GM12873 (cell line): ENCODE data around the gene ADRA2C.

Experiments
- TF ChIP-seq, protein P1 (sequence below): IDR thresholded peaks from 2 replicates; pipeline ENCODE4 v1.5.1; 2012; ENCODE audit warnings: low read depth, mild to moderate bottlenecking, moderate library complexity, low read length, control low read depth; ENCODE audit not compliant: insufficient read depth; ENCODE audit errors: missing control alignments

The ADRA2C gene

DNA sequence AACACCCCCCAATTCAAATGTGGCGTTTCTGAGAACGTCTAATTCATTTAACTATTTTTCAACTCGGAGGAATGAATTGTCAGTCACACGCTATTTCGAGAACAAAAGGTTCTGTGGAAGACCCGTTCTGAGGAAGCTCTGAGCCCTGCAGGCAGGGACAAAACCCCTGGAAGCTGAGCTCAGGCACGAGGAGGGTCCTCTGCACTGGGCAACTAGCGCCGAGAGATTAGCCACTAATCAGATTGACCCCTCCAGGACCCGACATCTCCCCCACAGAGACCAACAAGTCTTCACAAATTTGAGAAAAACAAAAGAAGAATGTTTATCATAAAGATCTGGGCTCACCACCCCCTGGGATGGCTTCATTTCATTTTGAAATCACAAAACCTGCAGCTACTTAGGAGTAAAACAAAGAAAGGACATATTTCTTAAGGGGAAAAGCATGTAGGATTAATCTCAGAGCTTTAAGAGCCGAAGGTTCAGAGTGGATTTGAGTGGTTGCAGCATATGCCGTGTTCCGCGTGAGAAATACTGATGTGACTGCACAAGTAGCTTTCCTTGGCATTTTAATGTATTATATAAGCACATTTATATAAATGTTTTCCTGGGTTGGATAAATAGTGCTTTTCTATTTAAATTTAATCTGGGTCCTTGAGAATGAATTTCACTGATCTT is 41.8 kb downstream of the ADRA2C start:
- TF ChIP-seq, protein P1, sequence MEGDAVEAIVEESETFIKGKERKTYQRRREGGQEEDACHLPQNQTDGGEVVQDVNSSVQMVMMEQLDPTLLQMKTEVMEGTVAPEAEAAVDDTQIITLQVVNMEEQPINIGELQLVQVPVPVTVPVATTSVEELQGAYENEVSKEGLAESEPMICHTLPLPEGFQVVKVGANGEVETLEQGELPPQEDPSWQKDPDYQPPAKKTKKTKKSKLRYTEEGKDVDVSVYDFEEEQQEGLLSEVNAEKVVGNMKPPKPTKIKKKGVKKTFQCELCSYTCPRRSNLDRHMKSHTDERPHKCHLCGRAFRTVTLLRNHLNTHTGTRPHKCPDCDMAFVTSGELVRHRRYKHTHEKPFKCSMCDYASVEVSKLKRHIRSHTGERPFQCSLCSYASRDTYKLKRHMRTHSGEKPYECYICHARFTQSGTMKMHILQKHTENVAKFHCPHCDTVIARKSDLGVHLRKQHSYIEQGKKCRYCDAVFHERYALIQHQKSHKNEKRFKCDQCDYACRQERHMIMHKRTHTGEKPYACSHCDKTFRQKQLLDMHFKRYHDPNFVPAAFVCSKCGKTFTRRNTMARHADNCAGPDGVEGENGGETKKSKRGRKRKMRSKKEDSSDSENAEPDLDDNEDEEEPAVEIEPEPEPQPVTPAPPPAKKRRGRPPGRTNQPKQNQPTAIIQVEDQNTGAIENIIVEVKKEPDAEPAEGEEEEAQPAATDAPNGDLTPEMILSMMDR, result no peak

DNA sequence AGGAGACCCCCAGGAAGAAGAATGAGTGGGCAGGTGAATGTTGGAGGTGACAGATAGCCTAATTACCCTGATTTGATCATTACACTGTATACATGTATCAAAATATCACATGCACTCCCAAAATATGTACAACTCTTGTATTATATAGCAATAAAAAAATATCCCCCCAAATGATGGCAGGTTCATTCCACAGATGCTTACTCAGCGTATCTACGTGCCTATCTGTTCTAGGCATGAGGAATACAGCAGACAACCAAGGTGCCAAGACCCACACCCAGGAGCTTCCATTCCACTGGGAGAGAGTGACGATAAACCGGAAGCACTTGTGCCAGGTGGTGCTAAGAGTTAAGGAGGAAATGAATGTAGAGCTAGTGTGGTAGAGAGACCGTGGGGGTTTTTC is 42.4 kb downstream of the ADRA2C start:
- TF ChIP-seq, protein P1, result no peak

DNA sequence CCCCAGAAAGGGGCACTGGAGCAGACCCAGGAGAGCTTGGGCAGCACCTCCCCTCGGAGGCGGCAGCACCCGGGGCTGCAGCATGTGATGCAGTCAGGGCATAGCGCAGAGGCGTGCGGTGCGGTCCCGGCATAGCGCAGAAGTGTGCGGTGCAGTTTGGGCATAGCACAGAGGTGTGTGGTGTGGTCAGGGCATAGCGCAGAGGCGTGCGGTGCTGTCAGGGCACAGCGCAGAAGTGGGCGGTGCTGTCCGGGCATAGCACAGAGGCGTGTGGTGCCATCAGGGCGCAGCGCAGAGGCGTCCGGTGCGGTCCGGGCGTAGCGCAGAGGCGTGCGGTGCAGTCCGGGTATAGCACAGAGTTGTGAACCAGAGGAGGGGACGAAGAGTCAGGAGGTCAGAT is 42.8 kb downstream of the ADRA2C start:
- TF ChIP-seq, protein P1, result no peak

DNA sequence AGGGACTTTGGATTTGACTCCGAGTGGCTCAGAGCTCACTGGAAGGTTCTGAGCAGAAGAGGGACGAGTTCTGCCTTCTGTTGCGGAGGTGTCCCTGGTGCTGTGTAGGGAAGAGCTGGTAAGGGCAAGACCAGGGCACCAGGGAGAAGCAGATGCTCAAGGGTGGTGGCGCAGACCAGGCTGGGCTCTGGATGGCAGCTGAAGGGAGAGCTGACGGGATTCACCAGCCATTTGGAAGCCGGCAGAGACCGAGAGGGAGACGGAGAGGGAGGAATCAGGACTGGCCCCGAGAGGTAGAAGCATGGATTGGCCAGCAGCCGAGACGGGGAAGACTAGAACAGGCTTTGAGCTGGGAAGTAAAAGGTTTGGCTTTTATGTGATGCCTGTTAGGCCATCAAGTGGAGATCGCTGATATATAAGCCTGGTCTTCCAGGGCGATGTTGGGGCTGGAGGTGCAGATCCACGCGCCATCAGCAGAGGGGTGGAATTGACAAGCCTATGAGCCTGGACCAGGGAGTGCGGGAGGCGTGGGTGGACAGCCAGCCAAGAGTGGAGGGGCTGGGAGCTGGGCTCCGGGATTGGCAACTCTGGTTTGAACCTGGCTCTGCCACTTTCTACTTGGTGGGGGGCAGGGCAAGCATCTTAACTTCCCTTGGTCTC is 43.4 kb downstream of the ADRA2C start:
- TF ChIP-seq, protein P1, result no peak

DNA sequence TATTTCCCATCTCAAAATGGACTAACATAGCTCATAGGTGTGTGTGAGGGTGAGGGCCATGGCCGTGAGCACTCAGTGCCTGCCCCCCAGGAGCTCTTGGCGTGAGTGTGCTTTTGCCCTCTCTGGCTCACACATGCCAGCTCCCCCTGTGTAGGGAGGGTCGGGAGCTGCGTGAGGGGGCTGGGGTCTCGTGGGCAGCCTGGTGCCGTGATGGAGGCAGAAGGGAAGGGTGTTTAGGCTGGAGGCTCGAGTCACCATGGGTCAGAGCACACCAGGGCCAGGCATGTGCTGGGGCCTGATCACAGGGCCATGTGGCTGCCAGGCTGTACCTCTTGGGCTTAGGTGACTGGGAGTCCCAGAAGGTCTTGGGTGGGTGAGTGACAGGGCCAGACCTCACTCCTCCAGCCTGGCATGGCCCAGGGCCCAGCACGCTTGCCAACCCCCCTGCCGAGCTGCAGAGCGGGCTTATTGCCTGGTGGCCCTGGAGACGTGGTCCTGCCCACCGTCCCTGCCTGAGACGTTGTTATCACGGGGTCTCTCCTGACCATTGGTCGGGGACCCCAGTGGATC is 44.0 kb downstream of the ADRA2C start:
- TF ChIP-seq, protein P1, result no peak

DNA sequence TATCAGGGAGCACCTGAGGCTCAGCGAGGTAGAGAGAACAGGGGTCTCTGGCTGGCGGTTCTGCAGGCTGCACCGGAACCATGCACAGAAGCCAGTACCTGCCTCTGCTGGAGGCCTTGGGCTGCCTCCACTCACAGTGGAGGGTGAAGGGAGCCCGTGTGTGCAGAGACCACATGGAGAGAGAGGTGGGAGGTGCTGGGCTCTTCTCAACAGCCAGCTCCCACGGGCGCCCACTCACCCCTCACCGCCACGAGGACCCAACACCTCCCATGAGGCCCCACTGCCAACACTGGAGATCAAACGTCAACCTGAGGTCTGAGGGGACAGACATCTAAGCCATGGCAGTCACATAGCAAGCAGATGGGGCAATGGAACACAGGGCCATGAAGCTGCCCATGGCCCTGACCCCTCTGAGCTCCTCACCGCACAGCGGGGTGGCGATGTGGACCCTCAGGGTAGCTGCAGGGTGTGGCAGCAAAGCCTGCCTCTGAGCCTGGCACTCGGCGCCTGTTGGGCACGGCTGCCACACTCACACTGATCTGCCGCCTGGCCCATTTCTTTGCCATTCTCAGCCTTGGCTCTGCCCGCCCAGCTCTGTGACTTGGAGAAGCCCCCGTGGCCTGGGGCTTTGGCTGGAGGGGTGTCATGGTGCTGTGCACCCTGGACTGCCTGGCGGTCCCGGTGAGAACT is 44.8 kb downstream of the ADRA2C start:
- TF ChIP-seq, protein P1, result no peak

DNA sequence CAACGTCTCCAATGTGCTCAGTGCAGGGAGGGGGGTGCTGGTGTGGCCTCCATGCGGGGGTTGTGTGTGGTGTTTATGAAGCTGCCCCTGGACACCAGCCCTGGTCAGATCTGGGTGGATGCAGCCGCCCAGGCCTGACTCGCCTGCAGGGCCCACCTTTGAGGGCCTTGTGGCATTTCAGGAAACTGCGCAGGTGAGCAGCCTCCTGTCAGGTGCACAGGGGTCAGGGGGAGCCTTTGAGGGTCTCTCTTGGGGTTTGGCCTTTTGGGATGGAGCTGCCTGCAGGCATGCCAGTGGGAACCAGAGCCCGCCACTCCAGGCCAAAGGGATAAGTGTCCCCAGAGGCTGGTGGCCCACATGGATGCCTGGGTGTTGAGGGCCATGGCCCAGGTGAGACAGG is 45.4 kb downstream of the ADRA2C start:
- TF ChIP-seq, protein P1, result no peak
